H1 (cell line): Measurements from ENCODE around the gene METTL25B. TPM values are rescaled to one million over a fixed set of nuclear protein-coding genes. Genes with fewer than 3 reads are reported as not detected.

ENCODE experiments used
- CTCF ChIA-PET: fragments of 300-600 bp; sonication (Branson Sonifier 250); formaldehyde crosslinking; loops from one replicate; lab custom pipeline; 2021; ENCODE audit not compliant: partially characterized antibody; lab: Charles Lee
- POLR2A ChIA-PET: fragments of 300-600 bp; sonication (Branson Sonifier 250); formaldehyde crosslinking; loops from one replicate; lab custom pipeline; 2021; ENCODE audit warnings: inconsistent platforms; ENCODE audit not compliant: partially characterized antibody; lab: Charles Lee
- DNase-seq, 2 experiments: peaks; one replicate each; pipeline versions ENCODE4 v3.0.0 to v3.0.0-alpha.2; 2010 to 2022; ENCODE audit warnings: low spot score in 2 of 2, low read depth in 1 of 2, mixed read lengths in 1 of 2
- FAIRE-seq: peaks from 2 replicates; lab custom pipeline; 2011; peaks lifted over from hg19 to GRCh38; lab: Jason Lieb, UNC
- H2AFZ ChIP-seq: 2 replicates; pipeline ENCODE4 v1.8.1; 2012; ENCODE audit warnings: low read length, inconsistent platforms
- H2AK5ac ChIP-seq: 2 replicates; pipeline ENCODE4 v1.6.1; 2013; ENCODE audit warnings: low read depth, low read length
- H2BK120ac ChIP-seq: replicated peaks from 2 replicates; pipeline ENCODE3; 2013; ENCODE audit warnings: low read depth, low read length, inconsistent platforms
- H2BK12ac ChIP-seq: 2 replicates; pipeline ENCODE4 v1.6.1; 2013; ENCODE audit warnings: low read depth, low read length
- H2BK15ac ChIP-seq: 2 replicates; pipeline ENCODE4 v1.6.1; 2013; ENCODE audit warnings: low read length
- H2BK20ac ChIP-seq: 2 replicates; pipeline ENCODE4 v1.6.1; 2013; ENCODE audit warnings: low read length
- H2BK5ac ChIP-seq: 2 replicates; pipeline ENCODE4 v1.6.1; 2013; ENCODE audit warnings: low read depth, low read length
- H3K14ac ChIP-seq: 2 replicates; pipeline ENCODE4 v1.6.1; 2013; ENCODE audit warnings: inconsistent platforms; ENCODE audit not compliant: insufficient read length
- H3K18ac ChIP-seq: 2 replicates; pipeline ENCODE4 v1.6.1; 2013; ENCODE audit warnings: low read length; ENCODE audit errors: extremely low read depth
- H3K23ac ChIP-seq: 2 replicates; pipeline ENCODE4 v1.6.1; 2013; ENCODE audit warnings: inconsistent platforms; ENCODE audit not compliant: insufficient read length
- H3K23me2 ChIP-seq: 2 replicates; pipeline ENCODE4 v1.6.1; 2013; ENCODE audit warnings: low read depth, low read length
- H3K27ac ChIP-seq: 2 replicates; pipeline ENCODE4 v1.6.1; 2011; ENCODE audit warnings: low read depth, low read length, inconsistent platforms
- H3K27me3 ChIP-seq, 4 experiments: replicated peaks in 1 of 4; 1 replicate in 1 of 4; 2 replicates in 3 of 4; pipeline versions ENCODE4 v1.6.1 to v1.8.1; 2011 to 2013; ENCODE audit warnings: low read length in 3 of 4, mild to moderate bottlenecking in 3 of 4, inconsistent platforms in 2 of 4, mixed read lengths in 2 of 4, moderate library complexity in 1 of 4; ENCODE audit not compliant: control insufficient read depth in 3 of 4, insufficient read depth in 3 of 4; ENCODE audit errors: extremely low read depth in 1 of 4
- H3K36me3 ChIP-seq, 4 experiments: 2 replicates each; pipeline versions ENCODE4 v1.6.1 to v1.8.1; 2011 to 2013; ENCODE audit warnings: mild to moderate bottlenecking in 4 of 4, low read length in 3 of 4, moderate library complexity in 2 of 4, control low read depth in 1 of 4, inconsistent platforms in 1 of 4; ENCODE audit not compliant: insufficient read depth in 4 of 4, control insufficient read depth in 2 of 4
- H3K4ac ChIP-seq: replicated peaks from 2 replicates; pipeline ENCODE3; 2013; ENCODE audit warnings: low read length, low read depth, mixed read lengths, inconsistent platforms; ENCODE audit not compliant: insufficient read length
- H3K4me1 ChIP-seq, 4 experiments: replicated peaks in 1 of 4; 1 replicate in 1 of 4; 2 replicates in 3 of 4; pipeline versions ENCODE4 v1.6.1 to v1.8.1; 2011 to 2013; ENCODE audit warnings: low read length in 3 of 4, inconsistent platforms in 2 of 4, mixed read lengths in 1 of 4; ENCODE audit not compliant: insufficient read depth in 4 of 4, control insufficient read depth in 3 of 4
- H3K4me2 ChIP-seq, 2 experiments: 2 replicates each; pipeline versions ENCODE4 v1.6.1 to v1.8.1; 2011 to 2013; ENCODE audit warnings: low read depth in 2 of 2, low read length in 2 of 2, control low read depth in 1 of 2, inconsistent platforms in 1 of 2, mild to moderate bottlenecking in 1 of 2; ENCODE audit not compliant: insufficient read depth in 1 of 2
- H3K4me3 ChIP-seq, 4 experiments: fragments of 200-600, 300-600 bp in 1 of 4; sonication (generic), shearing (Covaris generic), sonication (Bioruptor Twin) in 1 of 4; 2 replicates each; pipeline versions ENCODE4 v1.5.1 to v1.8.1; 2011 to 2016; ENCODE audit warnings: low read length in 4 of 4, low read depth in 3 of 4, control low read depth in 2 of 4, inconsistent platforms in 2 of 4, mild to moderate bottlenecking in 2 of 4, mixed read lengths in 1 of 4, moderate library complexity in 1 of 4; ENCODE audit not compliant: insufficient read depth in 2 of 4; ENCODE audit errors: extremely low read depth in 1 of 4
- H3K56ac ChIP-seq: replicated peaks from 2 replicates; pipeline ENCODE3; 2013; ENCODE audit warnings: low read depth, mild to moderate bottlenecking, mixed read lengths, low read length, inconsistent platforms; ENCODE audit not compliant: insufficient read length
- H3K79me1 ChIP-seq: 2 replicates; pipeline ENCODE4 v1.6.1; 2013; ENCODE audit warnings: low read depth, low read length, control low read depth
- H3K79me2 ChIP-seq, 2 experiments: 2 replicates each; pipeline versions ENCODE4 v1.6.1 to v1.8.1; 2012 to 2013; ENCODE audit warnings: low read length in 2 of 2, mild to moderate bottlenecking in 2 of 2, inconsistent platforms in 1 of 2; ENCODE audit not compliant: insufficient read depth in 2 of 2, control insufficient read depth in 1 of 2
- H3K9ac ChIP-seq, 4 experiments: replicated peaks in 1 of 4; 1 replicate in 1 of 4; 2 replicates in 3 of 4; pipeline versions ENCODE4 v1.6.1 to v1.8.1; 2011 to 2013; ENCODE audit warnings: low read depth in 3 of 4, low read length in 3 of 4, control low read depth in 2 of 4, mild to moderate bottlenecking in 2 of 4, moderate library complexity in 2 of 4, inconsistent platforms in 1 of 4; ENCODE audit errors: extremely low read depth in 1 of 4
- H3K9me3 ChIP-seq, 2 experiments: 2 replicates each; pipeline versions ENCODE4 v1.6.1 to v1.8.1; 2012 to 2013; ENCODE audit warnings: mild to moderate bottlenecking in 2 of 2, moderate library complexity in 2 of 2, control low read depth in 1 of 2, inconsistent platforms in 1 of 2, low read depth in 1 of 2, low read length in 1 of 2, mixed read lengths in 1 of 2; ENCODE audit not compliant: insufficient read depth in 2 of 2
- H4K20me1 ChIP-seq, 2 experiments: replicated peaks in 1 of 2; 2 replicates each; pipeline versions ENCODE3 to v1.8.1; 2011 to 2013; ENCODE audit warnings: inconsistent platforms in 2 of 2, low read length in 2 of 2, mild to moderate bottlenecking in 1 of 2; ENCODE audit not compliant: insufficient read depth in 2 of 2, control insufficient read depth in 1 of 2
- H4K5ac ChIP-seq: 2 replicates; pipeline ENCODE4 v1.6.1; 2013; ENCODE audit warnings: low read length, low read depth, mixed read lengths, inconsistent platforms; ENCODE audit not compliant: insufficient read length
- H4K8ac ChIP-seq: 2 replicates; pipeline ENCODE4 v1.8.0; 2013; ENCODE audit warnings: mild to moderate bottlenecking, moderate library complexity, low read length, inconsistent platforms; ENCODE audit not compliant: insufficient read depth; ENCODE audit errors: extremely low read depth
- H4K91ac ChIP-seq: replicated peaks from 2 replicates; pipeline ENCODE3; 2013; ENCODE audit warnings: low read length, mixed read lengths, inconsistent platforms; ENCODE audit not compliant: insufficient read length
- BRCA1 ChIP-seq: IDR thresholded peaks from 2 replicates; pipeline ENCODE4 v1.6.1; 2012; ENCODE audit warnings: low read depth, low read length, improper control_type of control experiment
- EZH2 ChIP-seq: fragments of 200-600 bp; sonication (generic); IDR thresholded peaks from 2 replicates; pipeline ENCODE4 v1.7.1; 2012; ENCODE audit warnings: low read depth, mild to moderate bottlenecking, moderate library complexity, low read length, inconsistent platforms; ENCODE audit not compliant: severe bottlenecking
- FOSL1 ChIP-seq: IDR thresholded peaks from 2 replicates; pipeline ENCODE4 v1.6.1; 2011; ENCODE audit warnings: mild to moderate bottlenecking, low read depth, low read length, moderate library complexity; ENCODE audit not compliant: insufficient read depth
- POLR2A ChIP-seq, 2 experiments: IDR thresholded peaks; 1 replicate in 1 of 2; 2 replicates in 1 of 2; pipeline ENCODE4 v1.6.1; 2011; ENCODE audit warnings: low read depth in 2 of 2, low read length in 2 of 2, mild to moderate bottlenecking in 2 of 2; ENCODE audit errors: control extremely low read depth in 1 of 2
- RNF2 ChIP-seq: fragments of 200-900, 300-1000 bp; sonication (generic); IDR thresholded peaks from 2 replicates; pipeline ENCODE4 v1.7.1; 2016; ENCODE audit warnings: borderline replicate concordance, low read depth, mild to moderate bottlenecking, antibody characterized with exemption, low read length; ENCODE audit not compliant: poor library complexity, severe bottlenecking; ENCODE audit errors: missing control alignments
- RXRA ChIP-seq: IDR thresholded peaks from 2 replicates; pipeline ENCODE4 v1.6.1; 2011; ENCODE audit warnings: low read depth, mild to moderate bottlenecking, low read length, moderate library complexity; ENCODE audit not compliant: insufficient read depth
- SIN3A ChIP-seq, 2 experiments: IDR thresholded peaks in 1 of 2; conservative IDR thresholded peaks in 1 of 2; 2 replicates each; pipeline ENCODE4 v1.6.1; 2011 to 2012; ENCODE audit warnings: low read length in 2 of 2, improper control_type of control experiment in 1 of 2, low read depth in 1 of 2, mild to moderate bottlenecking in 1 of 2
- SIX5 ChIP-seq: IDR thresholded peaks from 2 replicates; pipeline ENCODE4 v1.6.1; 2011; ENCODE audit warnings: mild to moderate bottlenecking, low read depth, low read length
- SUZ12 ChIP-seq: fragments of 200-600 bp; sonication (generic); IDR thresholded peaks from 2 replicates; pipeline ENCODE4 v1.6.1; 2012; ENCODE audit warnings: mild to moderate bottlenecking, inconsistent platforms, low read length, moderate library complexity, mixed read lengths
- TAF1 ChIP-seq: IDR thresholded peaks from 2 replicates; pipeline ENCODE4 v1.6.1; 2011; ENCODE audit warnings: mild to moderate bottlenecking, low read depth, low read length
- WGBS, 2 experiments: shearing (Covaris generic) in 1 of 2; methylation state at CpG; one replicate each; pipeline versions ENCODE4 v1.1.6 to v1.1.7; 2013 to 2015; ENCODE audit warnings: low lambda C conversion rate in 2 of 2, mixed read lengths in 2 of 2, inconsistent platforms in 1 of 2, low coverage in 1 of 2, missing lambda C conversion rate in 1 of 2; ENCODE audit not compliant: insufficient replicate concordance in 2 of 2, insufficient coverage in 1 of 2, insufficient read length in 1 of 2; ENCODE audit errors: extremely low coverage in 1 of 2, missing lambda C conversion rate in 1 of 2; 5-methylcytosine and 5-hydroxymethylcytosine counted together
- polyA plus RNA-seq, 7 experiments: library from polyadenylated mRNA; depleted of rRNA in 3 of 7; stranded (reverse) in 5 of 7; unstranded in 2 of 7; fragments of >200 nt in 5 of 7; fragments of 200-250 nt in 2 of 7; gene quantifications; 1 replicate in 5 of 7; 2 replicates in 1 of 7; 4 replicates in 1 of 7; pipeline versions ENCODE4 v1.2.1 to v1.2.3, GENCODE V29; 2011 to 2013; ENCODE audit warnings: missing spikeins in 2 of 7, mixed read lengths in 2 of 7
- total RNA-seq: library from RNA; stranded (reverse); fragmentation: NEBNext Ultra II Directional; extraction: Animal tissue kit (Norgen Biotek cat#: 25700); gene quantifications from 2 replicates; pipeline ENCODE4 v1.2.1, GENCODE V29; 2021
- TF ChIP-seq, protein P1 (sequence below), 3 experiments: IDR thresholded peaks; 1 replicate in 2 of 3; 2 replicates in 1 of 3; pipeline versions ENCODE4 v1.5.1 to v1.6.1; 2011; ENCODE audit warnings: low read length in 3 of 3, mild to moderate bottlenecking in 3 of 3, inconsistent platforms in 2 of 3, low read depth in 1 of 3, moderate library complexity in 1 of 3; ENCODE audit not compliant: insufficient read depth in 1 of 3; ENCODE audit errors: control extremely low read depth in 1 of 3

METTL25B gene
- total and polyA plus RNA-seq, 2 of the 8 experiments (the other 6 are each of a cell fraction or from before 2014, with no cell fraction given) = 28.4 to 30.1 TPM

DNA sequence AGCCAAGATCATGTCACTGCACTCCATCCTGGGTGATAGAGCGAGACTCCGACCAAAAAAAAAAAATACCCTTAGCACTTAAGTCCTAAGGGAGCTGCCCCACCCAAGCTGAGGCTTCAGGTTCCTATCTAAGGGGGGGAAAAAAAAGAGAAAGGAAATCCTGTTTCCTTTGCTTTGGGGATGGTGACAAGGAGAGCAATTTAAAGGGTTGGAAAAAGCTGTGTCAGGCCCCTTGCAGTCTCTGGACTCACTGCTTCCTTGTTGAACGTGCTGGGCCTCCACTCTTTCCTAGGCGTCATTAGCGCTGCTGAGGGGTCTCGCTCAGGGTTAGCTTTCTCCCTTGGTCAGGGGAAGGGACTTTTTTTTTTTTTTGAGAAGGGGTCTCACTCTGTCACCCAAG, 57.2 kb downstream of the METTL25B start:
- H3K9me3 ChIP-seq = no peaks in the 10 kb centered on the region
- H3K4ac ChIP-seq = no peak overlapping the region
- 88% methylated on average over 6 of the region's 6 CpGs; no CpG with 5 or more reads in 1 of the 2 experiments for WGBS, 2 experiments
- H3K4me2 ChIP-seq = no peak overlapping the region
- H3K79me2 ChIP-seq = peaks cover 0 to 26% of the 10 kb centered on the region in 2 experiments; a peak in 2 of 4 replicates
- no peak overlapping the region for H4K8ac ChIP-seq
- H4K91ac ChIP-seq = no peak overlapping the region
- H3K36me3 ChIP-seq = peaks cover 6 to 53% (median 33%) of the 10 kb centered on the region in 4 experiments; a peak in 7 of 8 replicates
- H2BK5ac ChIP-seq = no peak overlapping the region
- H2BK15ac ChIP-seq = no peak overlapping the region
- FAIRE-seq = no peak
- no peak overlapping the region for H3K9ac ChIP-seq
- DNase-seq = no peak
- H3K27ac ChIP-seq = no peak overlapping the region
- POLR2A ChIA-PET = interaction anchor here (0.6 to 2.6 kb wide), 4 partner anchors 8 to 78 kb away, joined by 3 to 8 read pairs (median 4); no protein-coding TSS in a partner anchor
- no peaks in the 10 kb centered on the region for H3K4me1 ChIP-seq
- H2BK120ac ChIP-seq = no peak overlapping the region
- H2AK5ac ChIP-seq = no peak overlapping the region
- no peak overlapping the region for H2BK12ac ChIP-seq
- CTCF ChIA-PET = interaction anchor here (0.6 to 3.8 kb wide), 7 partner anchors 9 to 126 kb away, joined by 3 to 15 read pairs (median 4); partner anchors contain the start of gene METTL25B
- peaks cover 6 to 13% of the 10 kb centered on the region in 2 experiments for H4K20me1 ChIP-seq
- no peak overlapping the region for H2AFZ ChIP-seq
- no peak overlapping the region for H4K5ac ChIP-seq
- H3K79me1 ChIP-seq = peaks cover 3% of the 10 kb centered on the region; the same call in 1 of the 2 replicates
- no peaks in the 10 kb centered on the region for H3K27me3 ChIP-seq
- no peak overlapping the region for H3K4me3 ChIP-seq
- H3K56ac ChIP-seq = no peak overlapping the region
- no peak overlapping the region for H3K23ac ChIP-seq
- H3K14ac ChIP-seq = no peak overlapping the region
- H3K23me2 ChIP-seq = no peaks in the 10 kb centered on the region
- H3K18ac ChIP-seq = no peak overlapping the region
- H2BK20ac ChIP-seq = no peak overlapping the region
- TF ChIP-seq RXRA (no peak), SIN3A (conservative IDR thresholded peaks at IDR 0.05 in 1 of 2, IDR thresholded peaks at IDR 0.05 in 1 of 2; ENCODE audit: low read depth in 1 of 2, low read length in 2 of 2) (no peak), POLR2A (IDR thresholded peaks at IDR 0.05; ENCODE audit: control extremely low read depth in 1 of 2, low read depth in 2 of 2, low read length in 2 of 2) (no peak), EZH2 (no peak), TAF1 (no peak), RNF2 (no peak), SIX5 (no peak), FOSL1 (no peak), SUZ12 (no peak), BRCA1 (no peak)
- TF ChIP-seq, protein P1, sequence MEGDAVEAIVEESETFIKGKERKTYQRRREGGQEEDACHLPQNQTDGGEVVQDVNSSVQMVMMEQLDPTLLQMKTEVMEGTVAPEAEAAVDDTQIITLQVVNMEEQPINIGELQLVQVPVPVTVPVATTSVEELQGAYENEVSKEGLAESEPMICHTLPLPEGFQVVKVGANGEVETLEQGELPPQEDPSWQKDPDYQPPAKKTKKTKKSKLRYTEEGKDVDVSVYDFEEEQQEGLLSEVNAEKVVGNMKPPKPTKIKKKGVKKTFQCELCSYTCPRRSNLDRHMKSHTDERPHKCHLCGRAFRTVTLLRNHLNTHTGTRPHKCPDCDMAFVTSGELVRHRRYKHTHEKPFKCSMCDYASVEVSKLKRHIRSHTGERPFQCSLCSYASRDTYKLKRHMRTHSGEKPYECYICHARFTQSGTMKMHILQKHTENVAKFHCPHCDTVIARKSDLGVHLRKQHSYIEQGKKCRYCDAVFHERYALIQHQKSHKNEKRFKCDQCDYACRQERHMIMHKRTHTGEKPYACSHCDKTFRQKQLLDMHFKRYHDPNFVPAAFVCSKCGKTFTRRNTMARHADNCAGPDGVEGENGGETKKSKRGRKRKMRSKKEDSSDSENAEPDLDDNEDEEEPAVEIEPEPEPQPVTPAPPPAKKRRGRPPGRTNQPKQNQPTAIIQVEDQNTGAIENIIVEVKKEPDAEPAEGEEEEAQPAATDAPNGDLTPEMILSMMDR (IDR thresholded peaks at IDR 0.05; ENCODE audit: control extremely low read depth in 1 of 3, insufficient read depth in 1 of 3, low read depth in 1 of 3, low read length in 3 of 3) = no peak
